Measurements from ENCODE around the gene NUMB. TPM values are rescaled to one million over a fixed set of nuclear protein-coding genes. Genes with fewer than 3 reads are reported as not detected.

The NUMB gene
- total and polyA plus RNA-seq, 2 of the 4 experiments (the other 2 are of a cell fraction), result 45.9 to 114 TPM

- Histone ChIP-seq H3K18ac (ENCODE audit: low read depth, low read length) (no peak overlapping the region), H3K27me3 (ENCODE audit: control insufficient read depth, insufficient read depth, low read length) (no peaks in the 10 kb centered on the region), H3K4me3 (ENCODE audit: insufficient read depth, low read depth, low read length) (no peak overlapping the region), H2AFZ (replicated peaks; ENCODE audit: low read length, poor library complexity) (no peak overlapping the region), H3K4ac (ENCODE audit: low read depth, low read length) (no peak overlapping the region), H2BK5ac (ENCODE audit: low read depth, low read length, poor library complexity, severe bottlenecking) (no peak overlapping the region), H3K79me1 (ENCODE audit: low read depth in 1 of 2, low read length in 2 of 2) (peaks cover 0 to 6% of the 10 kb centered on the region in 2 experiments; a peak in 1 of 4 replicates), H4K5ac (ENCODE audit: low read depth, low read length) (no peak overlapping the region), H3K27ac (ENCODE audit: insufficient read depth, low read length) (no peak overlapping the region), H2AK9ac (replicated peaks; ENCODE audit: low read depth, low read length, poor library complexity) (no peak overlapping the region), H4K8ac (ENCODE audit: low read depth in 2 of 2, low read length in 2 of 2) (no peak overlapping the region), H3K9ac (ENCODE audit: low read depth, low read length) (no peak overlapping the region), H2AK5ac (ENCODE audit: low read depth, low read length) (no peak overlapping the region), H3K4me1 (ENCODE audit: control insufficient read depth, insufficient read depth, low read length) (peaks cover 4% of the 10 kb centered on the region), H3K36me3 (ENCODE audit: control insufficient read depth, insufficient read depth, low read length) (peaks cover 32% of the 10 kb centered on the region), H3K4me2 (ENCODE audit: low read depth, low read length) (no peak overlapping the region), H3K23ac (ENCODE audit: low read depth, low read length) (no peak overlapping the region), H3K9me1 (ENCODE audit: insufficient read depth, low read length) (peaks cover 2% of the 10 kb centered on the region; the same call in 1 of the 2 replicates), H3K56ac (ENCODE audit: extremely low read depth, insufficient read depth, low read length) (no peak overlapping the region), H3K9me3 (ENCODE audit: control insufficient read depth, insufficient read depth, low read length) (no peaks in the 10 kb centered on the region), H3K14ac (replicated peaks; ENCODE audit: low read depth, low read length) (no peak overlapping the region), H2BK120ac (ENCODE audit: low read depth, low read length) (no peak overlapping the region), H2BK15ac (ENCODE audit: low read depth, low read length) (no peak overlapping the region), H4K91ac (ENCODE audit: insufficient read depth, low read depth, low read length) (no peak overlapping the region), H2BK20ac (ENCODE audit: low read depth, low read length) (no peak overlapping the region), H4K20me1 (ENCODE audit: insufficient read depth, low read length) (no peaks in the 10 kb centered on the region)
- no peak for ATAC-seq (ENCODE audit: low read depth)
- TF ChIP-seq RCOR1 (IDR thresholded peaks at IDR 0.05; ENCODE audit: insufficient replicate concordance, low read length) (no peak), USF2 (IDR thresholded peaks at IDR 0.05; ENCODE audit: low read depth, low read length) (no peak), BHLHE40 (IDR thresholded peaks at IDR 0.05; ENCODE audit: low read depth, low read length) (no peak), FOS (IDR thresholded peaks at IDR 0.05; ENCODE audit: low read depth, low read length) (no peak), MAZ (IDR thresholded peaks at IDR 0.05; ENCODE audit: borderline replicate concordance, low read depth, low read length) (no peak), NFE2L2 (IDR thresholded peaks at IDR 0.05; ENCODE audit: low read depth, low read length) (no peak), RAD21 (IDR thresholded peaks at IDR 0.05; ENCODE audit: low read length) (no peak), CHD1 (IDR thresholded peaks at IDR 0.05; ENCODE audit: low read depth, low read length) (no peak), RFX5 (IDR thresholded peaks at IDR 0.05; ENCODE audit: low read depth, low read length) (no peak), MXI1 (IDR thresholded peaks at IDR 0.05; ENCODE audit: borderline replicate concordance, low read depth, low read length) (no peak), POLR2A (IDR thresholded peaks at IDR 0.05; ENCODE audit: low read depth, low read length) (no peak), ELK1 (IDR thresholded peaks at IDR 0.05; ENCODE audit: borderline replicate concordance, low read depth, low read length) (no peak), MAFK (IDR thresholded peaks at IDR 0.05; ENCODE audit: low read depth, low read length) (no peak), CEBPB (IDR thresholded peaks at IDR 0.05; ENCODE audit: low read depth, low read length) (no peak), CTCF (conservative IDR thresholded peaks at IDR 0.05; ENCODE audit: low read depth, low read length) (no peak), SMC3 (IDR thresholded peaks at IDR 0.05; ENCODE audit: low read depth, low read length) (no peak)
- ChIA-PET POLR2A (ENCODE audit: unreplicated experiment) (no interaction called here), CTCF (interaction anchor here (1.5 kb wide), 1 partner anchor 8 kb away, joined by 4 read pairs; no protein-coding TSS in a partner anchor)
- intact Hi-C loops (cut with micrococcal nuclease) (no loop called here), dilution Hi-C loops (cut with HindIII; ENCODE audit: low sequenced_read_pairs, unreplicated experiment) (no loop called here), in situ Hi-C loops (cut with MboI; ENCODE audit: low sequenced_read_pairs) (no loop called here)
- no CpG with 5 or more reads among the region's 4 CpGs for WGBS, 2 experiments (ENCODE audit: extremely low coverage in 2 of 2, insufficient read length in 1 of 2)
- DNase-seq, result no peak
- BruUV-seq (replicated peaks), result no TSS peak
Measured at GRCh38 chr14:73273799-73274198, 184.5 kb downstream of the NUMB start.

Data from IMR-90 (cell line).